Body of pancreas (tissue), 4 donors: Measurements from ENCODE around the gene PDK3.

Experiments
- POLR2A ChIP-seq, 3 donors: fragments of 450-650 bp; IDR thresholded peaks; one replicate each; pipeline ENCODE4 v1.6.1; 2016; ENCODE audit warnings: antibody characterized with exemption in 3 of 3, mild to moderate bottlenecking in 2 of 3
- TF ChIP-seq, protein P1 (sequence below), 7 experiments: fragments of 450-650 bp in 4 of 7; fragments of 200-600 bp in 3 of 7; sonication (generic) in 3 of 7; IDR thresholded peaks; one replicate each; pipeline ENCODE4 v1.5.1; 2016 to 2019; ENCODE audit warnings: antibody characterized with exemption in 7 of 7

DNA sequence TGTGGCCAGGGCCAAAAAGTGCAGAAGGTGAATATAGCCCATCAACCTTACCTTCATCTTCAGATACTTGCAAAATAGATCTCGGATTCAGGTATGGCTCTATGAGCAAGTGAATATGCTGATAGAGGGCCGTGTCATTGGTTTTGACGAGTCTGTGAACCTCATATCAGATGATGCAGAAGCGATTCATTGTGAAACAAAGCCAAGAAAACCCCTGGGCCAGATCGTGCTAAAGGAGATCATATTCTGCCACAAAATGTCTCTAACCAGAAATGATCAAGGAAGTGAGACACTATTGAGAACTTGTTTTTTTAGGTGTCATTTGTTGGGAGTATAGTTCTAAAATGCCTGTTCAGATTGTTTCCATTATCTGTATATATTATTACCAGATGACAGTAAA, 48.3 kb downstream of the PDK3 start:
- TF ChIP-seq, protein P1, sequence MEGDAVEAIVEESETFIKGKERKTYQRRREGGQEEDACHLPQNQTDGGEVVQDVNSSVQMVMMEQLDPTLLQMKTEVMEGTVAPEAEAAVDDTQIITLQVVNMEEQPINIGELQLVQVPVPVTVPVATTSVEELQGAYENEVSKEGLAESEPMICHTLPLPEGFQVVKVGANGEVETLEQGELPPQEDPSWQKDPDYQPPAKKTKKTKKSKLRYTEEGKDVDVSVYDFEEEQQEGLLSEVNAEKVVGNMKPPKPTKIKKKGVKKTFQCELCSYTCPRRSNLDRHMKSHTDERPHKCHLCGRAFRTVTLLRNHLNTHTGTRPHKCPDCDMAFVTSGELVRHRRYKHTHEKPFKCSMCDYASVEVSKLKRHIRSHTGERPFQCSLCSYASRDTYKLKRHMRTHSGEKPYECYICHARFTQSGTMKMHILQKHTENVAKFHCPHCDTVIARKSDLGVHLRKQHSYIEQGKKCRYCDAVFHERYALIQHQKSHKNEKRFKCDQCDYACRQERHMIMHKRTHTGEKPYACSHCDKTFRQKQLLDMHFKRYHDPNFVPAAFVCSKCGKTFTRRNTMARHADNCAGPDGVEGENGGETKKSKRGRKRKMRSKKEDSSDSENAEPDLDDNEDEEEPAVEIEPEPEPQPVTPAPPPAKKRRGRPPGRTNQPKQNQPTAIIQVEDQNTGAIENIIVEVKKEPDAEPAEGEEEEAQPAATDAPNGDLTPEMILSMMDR (IDR thresholded peaks at IDR 0.05) = no peak
- TF ChIP-seq POLR2A (IDR thresholded peaks at IDR 0.05) = no peak
